Measurements from ENCODE around the gene MALRD1. TPM values are rescaled to one million over a fixed set of nuclear protein-coding genes. Genes with fewer than 3 reads are reported as not detected.

The MALRD1 gene
- total and polyA plus RNA-seq, 2 of the 8 experiments (the other 6 are each of a cell fraction or from before 2014, with no cell fraction given) = 0.32 to 0.35 TPM

GRCh38 chr10:19347621-19348020 lies 299.0 kb downstream of the MALRD1 start (continued):
- TF ChIP-seq CHD7 (IDR thresholded peaks at IDR 0.05; ENCODE audit: insufficient replicate concordance, low read length) (no peak), RAD21 (IDR thresholded peaks at IDR 0.05 in 1 of 2, conservative IDR thresholded peaks at IDR 0.05 in 1 of 2; ENCODE audit: low read depth in 2 of 2, low read length in 2 of 2) (peak; percentile 48 to 61), CBX8 (IDR thresholded peaks at IDR 0.05; ENCODE audit: borderline replicate concordance, low read depth, low read length) (no peak), SP1 (IDR thresholded peaks at IDR 0.05; ENCODE audit: low read depth, low read length) (no peak)
